ENCODE data around the gene PUM2. TPM values are rescaled to one million over a fixed set of nuclear protein-coding genes. Genes with fewer than 3 reads are reported as not detected.

PUM2 gene
- total RNA-seq, 1 experiment from 2014 or later: 105 TPM

- BruUV-seq (replicated peaks): no TSS peak
- no peak overlapping the region for H2AFZ ChIP-seq (ENCODE audit: low read depth, low read length, poor library complexity, severe bottlenecking)
Observed at GRCh38 chr2:20254731-20255130, 95.9 kb downstream of the PUM2 start.

More at GRCh38 chr2:20254731-20255130, 95.9 kb downstream of the PUM2 start:
- ChIA-PET CTCF (no interaction called here), POLR2A (no interaction called here), RAD21 (ENCODE audit: low non-redundant PET in 1 of 2, low total read pairs in 2 of 2, uncharacterized antibody in 2 of 2, unreplicated experiment in 2 of 2) (no interaction called here)
- H3K4me3 ChIP-seq (replicated peaks in 1 of 2; ENCODE audit: low read depth in 1 of 2, low read length in 2 of 2): no peak overlapping the region
- no peaks in the 10 kb centered on the region for H3K9me2 ChIP-seq (ENCODE audit: insufficient read depth)
- intact Hi-C loops (cut with micrococcal nuclease): no loop called here
- H3K27ac ChIP-seq (ENCODE audit: low read depth, low read length): no peak overlapping the region
- TF ChIP-seq JUND (IDR thresholded peaks at IDR 0.05): no peak
- TF ChIP-seq EZH2 (IDR thresholded peaks at IDR 0.05): no peak
- no peak for TF ChIP-seq ZBTB33 (IDR thresholded peaks at IDR 0.05; ENCODE audit: extremely low read depth, insufficient replicate concordance, low read length)
- no peak for TF ChIP-seq FOSL1 (IDR thresholded peaks at IDR 0.05; ENCODE audit: low read depth)
- no peak for TF ChIP-seq REST (IDR thresholded peaks at IDR 0.05; ENCODE audit: low read depth)
- TF ChIP-seq YY1 (IDR thresholded peaks at IDR 0.05; ENCODE audit: extremely low read depth, insufficient replicate concordance, low read depth, low read length): no peak
- no peak overlapping the region for H3K9ac ChIP-seq (ENCODE audit: low read length)
- H3K9me3 ChIP-seq (ENCODE audit: control insufficient read depth in 1 of 2, insufficient read depth in 1 of 2, low read depth in 1 of 2, low read length in 2 of 2): no peaks in the 10 kb centered on the region
- H3K27me3 ChIP-seq (ENCODE audit: insufficient read depth, low read length): no peaks in the 10 kb centered on the region
- peaks cover 56 to 61% of the 10 kb centered on the region in 2 experiments for H3K36me3 ChIP-seq (ENCODE audit: control insufficient read depth in 1 of 2, insufficient read depth in 2 of 2, low read length in 2 of 2)
- no peaks in the 10 kb centered on the region for H3K79me2 ChIP-seq (ENCODE audit: insufficient read depth, low read length)
- H3K4me1 ChIP-seq (ENCODE audit: control insufficient read depth in 1 of 2, insufficient read depth in 2 of 2, low read length in 2 of 2): no peaks in the 10 kb centered on the region
- H3K4me2 ChIP-seq (ENCODE audit: low read length): no peak overlapping the region
- no peak for DNase-seq (ENCODE audit: low read depth, low spot score)
- no peak for ATAC-seq
- H4K20me1 ChIP-seq (ENCODE audit: insufficient read depth): peaks cover 7% of the 10 kb centered on the region

Measured in HCT116 (cell line).